GM19455 (cell line): Measurements from ENCODE around the gene ETFB.

ENCODE experiments used
- ATAC-seq: cut with Tn5 transposase; IDR thresholded peaks from one replicate; pipeline ENCODE4 v1.9.1; 2021; ENCODE audit not compliant: unreplicated experiment

The ETFB gene

GRCh38 chr19:51372649-51373504 lies 6.7 kb upstream of the ETFB start, which contains the start of gene NKG7:
NKG7 (minus strand) TSS chr19:51372654; CDS start chr19:51372535, 119 bp downstream.
- ATAC-seq = no peak

- no peak for ATAC-seq
Observed at GRCh38 chr19:51372021-51372648, 5.9 kb upstream of the ETFB start.

GRCh38 chr19:51371186-51371690 lies 5.0 kb upstream of the ETFB start:
- ATAC-seq = no peak

- no peak for ATAC-seq
Observed at GRCh38 chr19:51370230-51370629, 4.0 kb upstream of the ETFB start.

- ATAC-seq = no peak
Observed at GRCh38 chr19:51368366-51369282, 2.4 kb upstream of the ETFB start, which contains the start of gene CLDND2. CLDND2 (minus strand) TSS chr19:51369003; CDS start chr19:51368577, 426 bp downstream.

- peak; percentile 73 for ATAC-seq
Observed at GRCh38 chr19:51367565-51368365, 1.6 kb upstream of the ETFB start.

GRCh38 chr19:51367255-51367564 lies 1.0 kb upstream of the ETFB start:
- ATAC-seq = no peak

GRCh38 chr19:51366389-51367254 lies 434 bp upstream of the ETFB start:
- ATAC-seq = no peak

GRCh38 chr19:51365211-51365964 lies 800 bp downstream of the ETFB start:
- no peak for ATAC-seq

- ATAC-seq = no peak
Observed at GRCh38 chr19:51364200-51365106, 1.7 kb downstream of the ETFB start.

GRCh38 chr19:51361239-51361638 lies 4.9 kb downstream of the ETFB start:
- ATAC-seq = no peak

- no peak for ATAC-seq
Observed at GRCh38 chr19:51359294-51359693, 6.9 kb downstream of the ETFB start.

GRCh38 chr19:51357952-51358351 lies 8.2 kb downstream of the ETFB start:
- no peak for ATAC-seq

- ATAC-seq = no peak
Observed at GRCh38 chr19:51356159-51356801, 9.9 kb downstream of the ETFB start.

GRCh38 chr19:51354742-51355148 lies 11.4 kb downstream of the ETFB start:
- ATAC-seq = no peak

- no peak for ATAC-seq
Observed at GRCh38 chr19:51354103-51354741, 12.0 kb downstream of the ETFB start.
